SW 1271 (cell line): ENCODE data around the gene IFNA2.
"Not testable (repeated sequence)": the region's sequence is repeated elsewhere in the genome, so short reads cannot be mapped to it uniquely, and the experiment has no call there.

Experiments
- DNase-seq, 2 experiments: peaks; one replicate each; lab custom pipeline; 2025; lab: John Stamatoyannopoulos, UW

Gene IFNA2

DNA sequence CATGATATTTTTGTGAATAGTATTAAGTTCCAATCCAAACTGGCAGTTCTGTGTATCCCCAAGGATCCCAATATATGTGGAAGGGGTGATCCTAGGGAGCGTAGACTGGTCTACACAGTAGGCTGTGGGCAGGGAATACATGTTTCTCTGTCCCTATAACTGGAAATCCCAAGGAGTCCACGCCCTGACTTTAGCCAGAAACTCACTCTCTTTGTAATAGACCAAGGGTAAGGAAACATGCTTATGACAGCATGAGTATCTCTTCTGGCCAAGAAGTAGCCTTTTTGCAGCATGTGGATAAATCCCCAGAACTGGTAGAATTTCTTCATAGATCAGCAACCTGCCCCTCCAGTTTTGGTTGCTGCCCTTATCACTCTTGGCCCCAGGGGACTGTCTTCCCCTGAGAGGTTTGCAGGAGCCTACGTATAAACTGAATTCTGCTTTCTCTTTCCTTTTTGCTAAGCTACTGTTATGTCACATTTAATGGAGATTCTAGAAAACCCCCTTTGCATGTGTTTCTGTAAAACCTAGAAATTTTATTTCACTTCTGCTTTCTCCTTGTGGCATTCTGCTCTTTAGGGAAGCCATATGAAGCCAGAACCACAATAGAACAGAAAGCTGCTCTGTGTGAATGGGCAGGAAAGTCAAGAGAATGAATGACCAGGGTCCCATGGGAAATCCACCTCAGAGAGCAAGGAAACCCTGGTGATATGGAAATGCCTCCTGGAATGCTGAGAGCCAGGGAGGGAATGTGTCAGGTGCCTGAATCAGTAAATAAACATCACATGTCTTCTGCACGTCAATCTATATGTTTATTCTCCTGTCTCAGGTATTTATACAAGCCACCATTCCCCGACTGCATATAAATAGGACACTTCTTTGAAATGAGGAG, 3.5 kb downstream of the IFNA2 start:
- DNase-seq = no peak

DNA sequence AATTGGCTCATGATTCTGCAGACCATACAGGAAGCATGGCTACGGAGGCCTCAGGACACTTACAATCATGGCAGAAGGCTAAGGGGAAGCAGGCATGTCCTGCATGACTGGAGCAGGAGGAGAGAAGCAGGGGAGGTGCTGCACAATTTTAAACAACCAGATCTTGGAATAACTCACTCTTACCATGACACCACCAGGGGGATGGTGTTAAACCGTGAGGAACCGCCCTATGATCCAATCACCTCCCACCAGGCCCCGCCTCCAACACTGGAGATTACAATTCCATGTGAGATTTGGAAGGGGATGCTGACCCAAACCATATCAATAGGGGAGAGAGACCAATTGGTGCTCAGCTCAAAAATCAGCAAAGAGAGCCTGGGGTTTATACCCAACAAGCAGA, 13.7 kb downstream of the IFNA2 start:
- not testable (repeated sequence) for DNase-seq

DNA sequence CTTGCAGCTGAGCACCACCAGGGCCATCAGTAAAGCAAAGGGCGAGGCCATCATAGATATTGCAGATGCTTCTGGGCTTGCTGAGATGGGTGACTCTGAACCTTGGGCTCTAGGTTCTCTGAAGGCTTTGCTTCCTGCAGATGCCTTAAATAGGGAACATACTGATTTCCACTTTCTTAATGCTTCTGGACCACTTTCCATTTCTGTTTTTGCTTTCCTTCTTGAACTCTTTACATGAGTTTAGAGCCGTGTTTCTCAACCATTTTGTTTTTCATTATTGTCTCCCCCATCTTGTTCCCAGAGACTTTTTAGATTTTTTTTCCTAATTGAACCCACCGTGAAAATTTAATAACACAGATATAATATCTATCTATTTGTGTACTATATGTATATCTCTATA, 17.2 kb downstream of the IFNA2 start, which contains the start of gene IFNA13:
Gene IFNA13, minus strand, starts transcription at position 101 of the 400 bp plus-strand sequence. Its CDS starts 47 bp downstream, at position 54.
- DNase-seq = no peak

DNA sequence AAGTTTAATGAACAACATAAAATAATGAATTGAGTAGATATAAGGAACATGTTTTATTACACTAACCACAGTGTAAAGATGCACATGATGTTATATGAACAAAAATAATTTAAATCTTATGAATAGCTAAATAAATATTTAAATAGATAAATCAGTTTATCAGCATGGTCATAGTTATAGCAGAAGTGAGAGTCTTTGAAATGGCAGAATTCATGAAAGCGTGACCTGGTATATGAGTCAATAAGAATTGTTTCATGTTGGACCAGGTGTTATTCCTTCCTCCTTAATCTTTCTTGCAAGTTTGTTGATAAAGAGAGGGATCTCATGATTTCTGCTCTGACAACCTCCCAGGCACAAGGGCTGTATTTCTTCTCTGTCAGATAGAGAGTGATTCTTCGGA, 18.0 kb downstream of the IFNA2 start:
- not testable (repeated sequence) for DNase-seq

DNA sequence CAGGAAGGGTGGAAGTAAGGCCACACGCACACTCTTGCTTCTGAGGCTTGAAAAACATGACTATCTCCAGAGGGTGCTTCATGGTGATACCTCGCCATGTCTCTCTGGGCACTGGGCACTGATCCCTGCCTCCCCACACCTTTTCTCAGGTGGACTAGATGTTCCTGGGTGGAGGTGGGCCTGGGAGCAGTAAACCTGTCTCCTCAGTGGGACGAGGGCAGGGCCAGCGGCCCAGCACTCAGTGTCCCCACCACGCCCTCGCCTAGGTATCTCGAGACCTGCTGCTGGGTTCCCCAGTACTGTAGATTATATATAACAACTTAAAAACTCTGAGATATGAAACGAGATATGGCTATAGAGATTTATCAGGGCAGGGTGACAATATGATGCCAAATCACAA, 22.9 kb downstream of the IFNA2 start:
- no peak for DNase-seq

DNA sequence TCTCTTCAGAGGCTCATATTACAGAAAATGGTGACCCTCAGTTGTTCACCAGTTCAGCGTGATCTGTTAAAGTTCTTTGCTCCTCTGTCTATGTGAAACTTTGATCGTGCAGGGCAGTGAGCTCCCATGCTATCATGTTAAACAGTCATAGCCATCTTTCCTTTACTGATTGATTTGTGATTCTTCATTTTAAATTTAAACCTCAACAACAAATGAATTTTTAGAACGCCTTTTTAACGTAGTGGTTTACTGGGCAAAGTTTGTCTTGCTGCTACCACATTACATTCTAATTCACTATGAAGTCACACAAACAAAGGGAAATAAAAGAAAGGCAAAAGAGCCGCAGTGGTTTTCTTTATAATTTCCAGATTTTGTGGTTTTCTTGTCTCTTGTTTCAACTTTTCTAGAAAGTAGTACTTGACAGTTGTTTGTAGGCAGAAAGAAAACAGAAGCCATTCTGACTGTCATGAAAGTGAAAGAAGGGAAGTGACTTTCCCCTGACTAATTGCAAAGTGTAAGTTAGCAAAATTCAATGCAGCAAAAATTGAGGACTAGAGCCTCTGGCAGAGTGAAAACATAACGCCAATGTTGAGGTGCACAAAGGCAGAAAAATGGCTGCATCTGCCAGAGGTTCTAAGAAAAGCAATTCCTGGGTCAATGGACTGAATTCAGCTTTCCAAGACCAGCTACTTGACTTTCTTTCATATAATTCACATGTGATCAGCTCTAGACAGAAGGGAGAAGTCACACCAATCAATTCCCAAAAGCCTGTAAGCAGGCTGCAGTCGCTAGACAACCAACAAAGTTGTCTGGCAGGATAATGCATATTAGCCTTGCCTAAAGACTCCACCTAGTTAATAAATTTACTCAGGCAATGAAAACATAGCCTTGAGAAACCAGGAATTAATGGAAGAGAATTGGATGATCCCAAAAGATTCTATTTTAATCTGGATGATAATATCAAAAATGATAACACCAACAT, 27.4 kb downstream of the IFNA2 start:
- no peak for DNase-seq

DNA sequence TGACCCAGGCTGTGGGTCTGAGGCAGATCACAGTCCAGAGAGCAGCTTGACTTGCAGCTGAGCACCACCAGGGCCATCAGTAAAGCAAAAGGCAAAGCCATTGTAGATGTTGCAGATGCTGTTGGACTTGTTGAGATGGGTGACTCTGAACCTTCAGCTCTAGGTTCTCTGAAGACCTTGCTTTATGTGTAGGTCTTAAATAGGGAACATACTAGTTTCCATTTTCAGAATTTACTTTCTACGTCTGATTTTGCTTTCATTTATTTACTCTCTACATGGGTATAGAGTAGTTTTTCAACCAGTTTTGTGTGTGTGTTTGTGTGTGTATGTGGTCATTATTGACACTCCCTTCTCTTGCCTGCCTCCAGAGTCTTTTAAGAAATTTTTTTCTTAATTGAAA, 34.4 kb downstream of the IFNA2 start, which contains the start of gene IFNA6:
Gene IFNA6, minus strand, starts transcription at position 101 of the 400 bp plus-strand sequence. Its CDS starts 0 bp downstream, at position 101.
- DNase-seq = no peak

DNA sequence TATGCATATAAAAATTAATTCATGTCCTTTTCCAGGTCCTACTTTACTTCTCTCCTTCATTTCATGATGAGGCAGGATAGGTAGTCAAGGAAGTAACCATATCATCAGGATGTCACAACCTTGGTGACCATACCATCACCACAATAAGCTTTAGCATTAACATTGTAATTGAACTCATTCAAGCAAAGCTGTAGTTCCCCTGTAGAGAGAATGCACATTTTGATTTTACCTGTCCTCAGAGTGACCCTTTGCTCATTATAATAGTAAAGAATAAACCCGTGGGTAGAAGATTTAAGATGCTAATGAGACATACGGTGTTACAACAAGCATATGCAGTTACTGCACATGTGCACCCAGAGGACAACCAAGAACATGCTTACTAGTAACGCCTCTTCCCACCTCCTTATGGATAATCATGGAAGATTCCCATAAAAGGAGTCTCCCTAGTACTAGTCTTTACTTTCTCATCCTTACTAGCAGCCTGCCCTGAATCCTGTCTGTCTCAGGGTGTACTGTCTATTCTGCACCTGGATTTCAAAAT, 36.7 kb downstream of the IFNA2 start:
- no peak for DNase-seq

DNA sequence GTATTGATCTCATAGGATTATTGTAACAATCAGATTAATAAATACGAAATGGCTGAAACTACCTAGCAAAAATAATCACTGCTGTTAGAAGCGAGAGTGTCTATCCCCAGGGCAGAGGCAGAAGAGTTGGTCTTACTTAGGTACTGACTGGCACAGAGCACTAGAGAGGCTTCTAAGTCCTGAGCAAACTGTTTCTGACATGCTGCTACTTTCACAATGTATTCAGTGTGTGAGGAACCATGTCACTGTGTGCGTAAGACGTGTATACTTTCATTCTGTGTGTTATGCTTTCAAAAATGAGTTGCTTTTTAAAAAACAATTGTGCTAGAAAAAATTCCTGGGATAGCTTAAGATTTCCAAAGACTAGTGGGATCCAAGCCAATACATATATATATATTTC, 44.5 kb downstream of the IFNA2 start:
- DNase-seq = no peak

DNA sequence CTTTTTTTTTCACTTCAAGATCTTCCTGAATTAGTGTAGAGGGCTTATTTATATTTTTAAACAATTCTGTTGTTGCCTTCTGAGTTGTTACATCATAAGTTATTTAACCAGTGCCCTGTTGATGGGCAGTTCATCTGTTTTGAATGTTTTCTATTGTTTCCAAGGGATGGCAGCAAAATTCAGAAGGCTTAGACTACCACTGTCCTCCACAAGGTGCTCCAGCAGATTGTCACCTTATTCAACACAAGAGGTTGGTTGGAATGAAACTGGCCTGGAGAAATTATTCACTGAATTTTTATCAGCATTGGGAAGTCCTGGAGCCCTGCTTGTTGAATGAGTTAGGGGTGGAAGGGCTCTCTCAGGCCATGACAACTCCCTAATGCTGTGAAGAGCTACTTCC, 48.7 kb downstream of the IFNA2 start:
- peak in 1 of 2 experiments; percentile 0 for DNase-seq

DNA sequence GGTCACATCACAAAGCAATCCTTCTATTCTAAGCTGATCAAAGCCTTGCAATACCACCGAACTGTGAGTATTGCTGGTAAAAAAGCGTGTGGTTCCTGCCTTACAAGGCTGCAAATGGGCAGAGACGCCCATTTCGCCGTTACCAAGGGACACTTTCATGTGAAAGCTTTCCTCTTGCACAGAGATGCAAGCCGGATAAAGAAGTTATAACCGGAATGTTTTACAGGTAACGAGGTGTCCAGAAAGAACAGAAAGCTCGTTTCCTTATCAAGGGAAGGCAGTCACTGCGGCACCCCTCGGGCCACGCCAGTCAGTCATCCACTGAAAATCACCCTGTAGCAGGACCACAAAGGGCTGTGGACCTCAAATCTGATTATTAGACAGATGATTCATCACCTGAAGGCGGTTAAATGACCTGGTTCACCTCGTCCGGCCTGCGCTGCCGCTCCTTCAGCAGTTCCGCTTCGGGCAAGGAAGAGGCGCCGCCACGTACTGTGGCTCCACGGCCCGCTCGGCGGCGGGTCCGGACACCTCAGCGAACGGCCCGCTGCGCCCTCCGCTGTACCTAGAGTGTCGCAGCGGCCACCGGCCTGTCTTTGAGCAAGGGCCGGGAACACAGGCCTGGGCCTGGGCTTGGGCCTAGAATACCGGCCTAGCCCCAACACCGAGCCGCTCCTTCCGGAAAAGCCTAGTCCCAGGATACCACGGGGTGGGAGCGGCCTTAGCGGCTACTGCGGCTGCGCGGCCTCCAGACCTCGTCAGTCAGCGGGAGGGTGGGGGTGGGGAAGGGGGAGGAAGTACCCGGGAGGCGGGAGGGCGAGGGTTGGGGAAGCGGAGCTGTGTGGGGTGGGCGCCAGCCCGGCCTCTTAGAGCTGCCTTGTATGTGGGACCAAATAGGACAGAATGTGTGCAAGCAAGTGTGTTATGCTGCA, 50.2 kb downstream of the IFNA2 start, which contains the start of gene KLHL9:
Gene KLHL9, minus strand, starts transcription at position 704 of the 932 bp plus-strand sequence. Its CDS starts 545 bp downstream, at position 159.
- peak; percentile 19 to 50 for DNase-seq
